CD14-positive monocyte (primary cell): ENCODE results near the gene TRAFD1. TPM values are rescaled to one million over a fixed set of nuclear protein-coding genes. Genes with fewer than 3 reads are reported as not detected.

Source experiments
- DNase-seq, 3 donors: peaks; one replicate each; pipeline ENCODE4 v3.0.0-alpha.2; 2011 to 2022
- H2AFZ ChIP-seq: 2 replicates; pipeline ENCODE4 v1.6.0; 2012; ENCODE audit warnings: mild to moderate bottlenecking, low read depth, low read length, inconsistent platforms; ENCODE audit not compliant: insufficient read depth, poor library complexity, severe bottlenecking
- H3K27ac ChIP-seq, 2 donors: 1 replicate in 1 of 2; 2 replicates in 1 of 2; pipeline ENCODE4 v1.5.1; 2012 to 2013; ENCODE audit warnings: low read length in 2 of 2, control low read depth in 1 of 2, inconsistent platforms in 1 of 2, low read depth in 1 of 2, mild to moderate bottlenecking in 1 of 2
- H3K27me3 ChIP-seq, 2 donors: one replicate each; pipeline versions ENCODE4 v1.6.0 to v1.6.1; 2011 to 2013; ENCODE audit warnings: low read length in 2 of 2; ENCODE audit not compliant: control insufficient read depth in 2 of 2, insufficient read depth in 2 of 2
- H3K36me3 ChIP-seq, 2 donors: replicated peaks in 1 of 2; 1 replicate in 1 of 2; 2 replicates in 1 of 2; pipeline versions ENCODE4 v1.5.1 to v1.6.1; 2012 to 2013; ENCODE audit warnings: low read length in 2 of 2, control low read depth in 1 of 2, inconsistent platforms in 1 of 2, mild to moderate bottlenecking in 1 of 2; ENCODE audit not compliant: insufficient read depth in 2 of 2, control insufficient read depth in 1 of 2
- H3K4me1 ChIP-seq, 2 donors: 1 replicate in 1 of 2; 2 replicates in 1 of 2; pipeline versions ENCODE4 v1.5.1 to v1.6.1; 2012 to 2013; ENCODE audit warnings: low read length in 2 of 2, control low read depth in 1 of 2, inconsistent platforms in 1 of 2, mild to moderate bottlenecking in 1 of 2, moderate library complexity in 1 of 2; ENCODE audit not compliant: insufficient read depth in 2 of 2, control insufficient read depth in 1 of 2
- H3K4me2 ChIP-seq: replicated peaks from 2 replicates; pipeline ENCODE3; 2012; ENCODE audit warnings: low read length, moderate library complexity, mild to moderate bottlenecking; ENCODE audit not compliant: poor library complexity, severe bottlenecking; ENCODE audit errors: extremely low read depth
- H3K4me3 ChIP-seq, 3 experiments: fragments of 200-600 bp in 1 of 3; sonication (generic) in 1 of 3; replicated peaks in 1 of 3; 1 replicate in 2 of 3; 2 replicates in 1 of 3; pipeline ENCODE4 v1.5.1; 2011 to 2013; ENCODE audit warnings: low read length in 3 of 3, mild to moderate bottlenecking in 3 of 3, control low read depth in 2 of 3, low read depth in 2 of 3, inconsistent platforms in 1 of 3, moderate library complexity in 1 of 3
- H3K79me2 ChIP-seq: 2 replicates; pipeline ENCODE4 v1.6.0; 2012; ENCODE audit warnings: mild to moderate bottlenecking, control low read depth, inconsistent platforms, low read length, moderate library complexity; ENCODE audit not compliant: insufficient read depth
- H3K9ac ChIP-seq: 2 replicates; pipeline ENCODE4 v1.6.0; 2017; ENCODE audit warnings: low read length, mild to moderate bottlenecking; ENCODE audit not compliant: insufficient read depth, poor library complexity, severe bottlenecking
- H3K9me3 ChIP-seq, 2 donors: replicated peaks in 1 of 2; 1 replicate in 1 of 2; 2 replicates in 1 of 2; pipeline versions ENCODE4 v1.5.1 to v1.6.1; 2012 to 2013; ENCODE audit warnings: low read length in 2 of 2, control low read depth in 1 of 2; ENCODE audit not compliant: control insufficient read depth in 1 of 2, insufficient read depth in 1 of 2
- H4K20me1 ChIP-seq: 2 replicates; pipeline ENCODE4 v1.6.0; 2012; ENCODE audit warnings: mild to moderate bottlenecking, low read length, control low read depth, moderate library complexity; ENCODE audit not compliant: insufficient read depth
- H3K27ac Mint-ChIP-seq, 7 donors: one replicate each; pipeline ENCODE4 v1.8.0; 2020; ENCODE audit warnings: mild to moderate bottlenecking in 7 of 7, mixed read lengths in 7 of 7, moderate library complexity in 6 of 7, inconsistent platforms in 2 of 7
- H3K27me3 Mint-ChIP-seq, 3 donors: one replicate each; pipeline ENCODE4 v1.8.0; 2021 to 2022; ENCODE audit warnings: low read depth in 3 of 3, mild to moderate bottlenecking in 3 of 3, mixed read lengths in 3 of 3, moderate library complexity in 3 of 3, inconsistent platforms in 1 of 3
- H3K36me3 Mint-ChIP-seq, 2 donors: one replicate each; pipeline ENCODE4 v1.8.0; 2020; ENCODE audit warnings: mixed read lengths in 2 of 2, inconsistent platforms in 1 of 2, mild to moderate bottlenecking in 1 of 2
- H3K4me1 Mint-ChIP-seq: one replicate; pipeline ENCODE4 v1.8.0; 2020; ENCODE audit warnings: mild to moderate bottlenecking, mixed read lengths
- H3K4me3 Mint-ChIP-seq, 2 donors: one replicate each; pipeline ENCODE4 v1.8.0; 2020; ENCODE audit warnings: mild to moderate bottlenecking in 2 of 2, mixed read lengths in 2 of 2, moderate library complexity in 1 of 2
- H3K9me3 Mint-ChIP-seq, 7 donors: one replicate each; pipeline ENCODE4 v1.8.0; 2020 to 2022; ENCODE audit warnings: mixed read lengths in 7 of 7, mild to moderate bottlenecking in 6 of 7, moderate library complexity in 6 of 7, inconsistent platforms in 2 of 7
- WGBS: methylation state at CpG from one replicate; pipeline ENCODE4 v1.1.5; 2013; ENCODE audit warnings: missing lambda C conversion rate; ENCODE audit not compliant: insufficient coverage; 5-methylcytosine and 5-hydroxymethylcytosine counted together
- intact Hi-C, 2 donors: fragments of 100-400 bp; cut with micrococcal nuclease; formaldehyde crosslinking; loops; one replicate each; pipeline versions ENCODE4 v1.15.0 to v1.15.1; 2023
- polyA plus RNA-seq, 3 donors: library from polyadenylated mRNA; depleted of rRNA in 1 of 3; unstranded in 2 of 3; stranded (reverse) in 1 of 3; fragments of 300-500 nt in 2 of 3; fragments of >200 nt in 1 of 3; fragmentation: Illumina TruSeq in 2 of 3; gene quantifications; 1 replicate in 2 of 3; 2 replicates in 1 of 3; pipeline ENCODE4 v1.2.3, GENCODE V29; 2012 to 2021
- TF ChIP-seq, protein P1 (sequence below): fragments of 200-600 bp; IDR thresholded peaks from one replicate; pipeline ENCODE4 v1.8.0; 2022; ENCODE audit warnings: antibody characterized with exemption, mild to moderate bottlenecking

TRAFD1 gene
- polyA plus RNA-seq, 3 donors: 35.2 to 83.6 (median 82.3) TPM

DNA sequence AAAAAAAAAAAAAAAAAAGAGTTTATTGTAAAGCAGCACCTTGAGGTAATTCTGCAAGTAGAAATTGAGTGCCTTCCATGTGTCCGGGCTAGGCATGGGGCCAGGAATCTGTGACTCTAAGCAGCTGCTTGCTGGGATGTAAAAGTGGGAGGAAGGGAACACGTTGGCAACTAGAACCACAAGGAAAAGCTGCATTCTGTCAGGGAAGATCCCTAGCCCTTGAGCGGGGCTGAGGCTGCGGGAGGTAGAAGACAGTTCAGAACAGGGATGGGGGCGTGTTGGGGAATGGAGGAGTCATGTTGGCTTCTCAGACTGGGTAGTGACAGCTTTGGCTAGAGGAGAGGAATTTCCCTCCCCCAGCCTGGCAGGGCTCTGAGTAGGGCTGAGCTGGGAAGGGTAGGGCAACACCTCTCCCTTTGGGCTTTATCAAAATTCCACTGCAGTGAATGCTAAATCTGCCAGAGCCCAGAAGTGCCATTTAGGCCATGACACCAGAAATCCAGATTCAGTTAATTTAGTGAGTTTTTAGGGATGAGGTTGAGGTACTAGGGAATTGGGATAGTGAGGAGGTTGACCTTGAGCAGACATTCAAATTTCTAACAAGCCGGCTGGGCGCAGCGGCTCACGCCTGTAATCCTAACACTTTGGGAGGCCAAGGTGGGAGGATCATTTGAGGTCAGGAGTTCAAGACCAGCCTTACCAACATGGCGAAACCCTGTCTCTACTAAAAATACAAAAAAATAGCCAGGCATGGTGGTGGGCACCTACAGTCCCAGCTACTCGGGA lies 3.4 kb upstream of the TRAFD1 start:
- Histone ChIP-seq H2AFZ (no peak overlapping the region), H3K9ac (no peak overlapping the region), H4K20me1 (peaks cover 6% of the 10 kb centered on the region), H3K4me1 (peaks cover 33 to 47% of the 10 kb centered on the region in 2 donors), H3K4me2 (no peak overlapping the region), H3K27me3 (no peaks in the 10 kb centered on the region), H3K4me3 (no peak overlapping the region), H3K9me3 (no peaks in the 10 kb centered on the region), H3K36me3 (no peaks in the 10 kb centered on the region), H3K27ac (no peak overlapping the region), H3K79me2 (peaks cover 18% of the 10 kb centered on the region)
- H3K4me3 Mint-ChIP-seq: no peak overlapping the region
- intact Hi-C loops: loop anchor here in 1 of 2 donors (10.0 kb wide), 1 partner anchor 263 kb away; the partner anchor contains the start of gene HECTD4
- TF ChIP-seq, protein P1, sequence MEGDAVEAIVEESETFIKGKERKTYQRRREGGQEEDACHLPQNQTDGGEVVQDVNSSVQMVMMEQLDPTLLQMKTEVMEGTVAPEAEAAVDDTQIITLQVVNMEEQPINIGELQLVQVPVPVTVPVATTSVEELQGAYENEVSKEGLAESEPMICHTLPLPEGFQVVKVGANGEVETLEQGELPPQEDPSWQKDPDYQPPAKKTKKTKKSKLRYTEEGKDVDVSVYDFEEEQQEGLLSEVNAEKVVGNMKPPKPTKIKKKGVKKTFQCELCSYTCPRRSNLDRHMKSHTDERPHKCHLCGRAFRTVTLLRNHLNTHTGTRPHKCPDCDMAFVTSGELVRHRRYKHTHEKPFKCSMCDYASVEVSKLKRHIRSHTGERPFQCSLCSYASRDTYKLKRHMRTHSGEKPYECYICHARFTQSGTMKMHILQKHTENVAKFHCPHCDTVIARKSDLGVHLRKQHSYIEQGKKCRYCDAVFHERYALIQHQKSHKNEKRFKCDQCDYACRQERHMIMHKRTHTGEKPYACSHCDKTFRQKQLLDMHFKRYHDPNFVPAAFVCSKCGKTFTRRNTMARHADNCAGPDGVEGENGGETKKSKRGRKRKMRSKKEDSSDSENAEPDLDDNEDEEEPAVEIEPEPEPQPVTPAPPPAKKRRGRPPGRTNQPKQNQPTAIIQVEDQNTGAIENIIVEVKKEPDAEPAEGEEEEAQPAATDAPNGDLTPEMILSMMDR: no peak
- H3K4me1 Mint-ChIP-seq: peaks cover 33% of the 10 kb centered on the region
- H3K27me3 Mint-ChIP-seq: peaks cover 0 to 6% (median 0%) of the 10 kb centered on the region in 3 donors
- DNase-seq: no peak
- H3K27ac Mint-ChIP-seq: peak overlapping the region in 1 of 7 donors; percentile 61
- WGBS: 100% methylated on average over 4 of the region's 11 CpGs
- peaks cover 0 to 3% (median 0%) of the 10 kb centered on the region in 7 donors for H3K9me3 Mint-ChIP-seq
- peaks cover 0 to under 1% of the 10 kb centered on the region in 2 donors for H3K36me3 Mint-ChIP-seq

DNA sequence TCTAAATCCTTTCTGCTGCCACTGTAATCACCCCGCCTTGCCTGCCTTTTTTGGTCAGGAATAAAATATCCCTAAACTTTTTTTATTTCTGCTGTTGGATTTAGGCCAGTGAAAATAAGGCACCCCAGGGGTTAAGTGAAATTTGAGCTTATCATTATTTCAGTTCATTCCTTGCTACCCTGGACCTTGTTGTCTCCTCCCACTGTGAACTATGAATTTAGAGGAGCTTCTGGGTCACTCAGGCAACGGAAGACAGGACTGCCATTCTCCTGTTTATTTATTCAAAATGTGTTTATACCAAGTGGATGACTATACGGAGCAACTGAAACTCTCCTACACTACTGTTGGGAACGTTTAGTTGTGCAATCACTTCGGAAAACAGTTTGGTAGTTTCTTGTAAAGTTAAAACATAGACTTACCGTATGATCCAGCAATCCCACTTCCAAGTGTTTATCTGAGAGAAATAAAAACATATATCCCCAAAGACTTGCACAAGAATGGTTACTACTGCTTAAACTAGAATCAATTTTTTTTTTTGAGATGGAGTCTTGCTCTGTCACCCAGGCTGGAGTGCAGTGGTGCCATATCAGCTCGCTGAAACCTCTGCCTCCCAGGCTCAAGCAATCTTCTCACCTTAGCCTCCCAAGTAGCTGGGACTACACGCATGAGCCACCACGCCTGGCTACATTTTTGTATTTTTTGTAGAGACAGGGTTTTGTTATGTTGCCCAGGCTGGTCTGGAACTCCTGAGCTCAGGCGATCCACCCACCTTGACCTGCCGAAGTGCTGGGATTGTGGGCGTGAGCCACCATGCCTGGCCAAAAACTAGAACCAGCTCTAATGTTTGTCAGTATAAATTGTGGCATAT lies 2.3 kb upstream of the TRAFD1 start:
- no peak for DNase-seq
- TF ChIP-seq, protein P1: no peak
- intact Hi-C loops: loop anchor here in 1 of 2 donors (10.0 kb wide), 1 partner anchor 262 kb away; the partner anchor contains the start of gene HECTD4
- no peak overlapping the region for H2AFZ ChIP-seq
- no peak overlapping the region for H3K4me3 ChIP-seq
- Mint-ChIP-seq H3K36me3 (peaks cover 0 to 3% of the 10 kb centered on the region in 2 donors), H3K27ac (no peak overlapping the region), H3K9me3 (peaks cover 0 to 3% (median 0%) of the 10 kb centered on the region in 7 donors), H3K4me1 (peaks cover 36% of the 10 kb centered on the region), H3K4me3 (no peak overlapping the region), H3K27me3 (peaks cover 0 to 6% (median 0%) of the 10 kb centered on the region in 3 donors)
- H4K20me1 ChIP-seq: peaks cover 6% of the 10 kb centered on the region
- no peak overlapping the region for H3K4me2 ChIP-seq
- 100% methylated on average over 1 of the region's 12 CpGs for whole genome bisulfite sequencing
- no peak overlapping the region for H3K27ac ChIP-seq
- no peaks in the 10 kb centered on the region for H3K36me3 ChIP-seq
- H3K9me3 ChIP-seq: no peaks in the 10 kb centered on the region
- H3K4me1 ChIP-seq: peaks cover 36 to 47% of the 10 kb centered on the region in 2 donors
- H3K79me2 ChIP-seq: peaks cover 29% of the 10 kb centered on the region
- no peaks in the 10 kb centered on the region for H3K27me3 ChIP-seq
- no peak overlapping the region for H3K9ac ChIP-seq
